ENCODE measurements around the gene CAPN5. TPM values are rescaled to one million over a fixed set of nuclear protein-coding genes. Genes with fewer than 3 reads are reported as not detected.

CAPN5 gene
- polyA plus RNA-seq, 3 donors: 0.28 to 0.83 (median 0.62) TPM

GRCh38 chr11:77170107-77170506, 103.3 kb downstream of the CAPN5 start:
- Histone ChIP-seq H3K79me2 (ENCODE audit: insufficient read depth, low read length) (no peaks in the 10 kb centered on the region), H3K27ac (ENCODE audit: low read depth in 1 of 2, low read length in 2 of 2) (no peak overlapping the region), H2AFZ (ENCODE audit: insufficient read depth, low read depth, low read length, poor library complexity, severe bottlenecking) (no peak overlapping the region), H3K36me3 (replicated peaks in 1 of 2; ENCODE audit: control insufficient read depth in 1 of 2, insufficient read depth in 2 of 2, low read length in 2 of 2) (no peaks in the 10 kb centered on the region), H3K4me2 (replicated peaks; ENCODE audit: extremely low read depth, low read length, poor library complexity, severe bottlenecking) (no peak overlapping the region), H3K4me3 (replicated peaks in 1 of 3; ENCODE audit: low read depth in 2 of 3, low read length in 3 of 3) (no peak overlapping the region), H3K9ac (ENCODE audit: insufficient read depth, low read length, poor library complexity, severe bottlenecking) (no peak overlapping the region), H3K4me1 (ENCODE audit: control insufficient read depth in 1 of 2, insufficient read depth in 2 of 2, low read length in 2 of 2) (peaks cover 20 to 22% of the 10 kb centered on the region in 2 donors), H3K9me3 (replicated peaks in 1 of 2; ENCODE audit: control insufficient read depth in 1 of 2, insufficient read depth in 1 of 2, low read length in 2 of 2) (no peaks in the 10 kb centered on the region), H4K20me1 (ENCODE audit: insufficient read depth, low read length) (no peaks in the 10 kb centered on the region), H3K27me3 (ENCODE audit: control insufficient read depth in 2 of 2, insufficient read depth in 2 of 2, low read length in 2 of 2) (no peaks in the 10 kb centered on the region)
- H3K4me1 Mint-ChIP-seq: peaks cover 21% of the 10 kb centered on the region
- intact Hi-C loops (cut with micrococcal nuclease): no loop called here
- no peaks in the 10 kb centered on the region for H3K36me3 Mint-ChIP-seq
- H3K9me3 Mint-ChIP-seq: peaks cover 0 to 1% (median 0%) of the 10 kb centered on the region in 7 donors
- H3K27me3 Mint-ChIP-seq (ENCODE audit: low read depth in 3 of 3): peaks cover 3 to 7% (median 7%) of the 10 kb centered on the region in 3 donors
- TF ChIP-seq, protein P1, sequence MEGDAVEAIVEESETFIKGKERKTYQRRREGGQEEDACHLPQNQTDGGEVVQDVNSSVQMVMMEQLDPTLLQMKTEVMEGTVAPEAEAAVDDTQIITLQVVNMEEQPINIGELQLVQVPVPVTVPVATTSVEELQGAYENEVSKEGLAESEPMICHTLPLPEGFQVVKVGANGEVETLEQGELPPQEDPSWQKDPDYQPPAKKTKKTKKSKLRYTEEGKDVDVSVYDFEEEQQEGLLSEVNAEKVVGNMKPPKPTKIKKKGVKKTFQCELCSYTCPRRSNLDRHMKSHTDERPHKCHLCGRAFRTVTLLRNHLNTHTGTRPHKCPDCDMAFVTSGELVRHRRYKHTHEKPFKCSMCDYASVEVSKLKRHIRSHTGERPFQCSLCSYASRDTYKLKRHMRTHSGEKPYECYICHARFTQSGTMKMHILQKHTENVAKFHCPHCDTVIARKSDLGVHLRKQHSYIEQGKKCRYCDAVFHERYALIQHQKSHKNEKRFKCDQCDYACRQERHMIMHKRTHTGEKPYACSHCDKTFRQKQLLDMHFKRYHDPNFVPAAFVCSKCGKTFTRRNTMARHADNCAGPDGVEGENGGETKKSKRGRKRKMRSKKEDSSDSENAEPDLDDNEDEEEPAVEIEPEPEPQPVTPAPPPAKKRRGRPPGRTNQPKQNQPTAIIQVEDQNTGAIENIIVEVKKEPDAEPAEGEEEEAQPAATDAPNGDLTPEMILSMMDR (IDR thresholded peaks at IDR 0.05): no peak
- H3K4me3 Mint-ChIP-seq: no peak overlapping the region
- H3K27ac Mint-ChIP-seq: no peak overlapping the region
- WGBS (ENCODE audit: insufficient coverage): 97% methylated on average over 5 of the region's 5 CpGs
- DNase-seq: no peak

DNA sequence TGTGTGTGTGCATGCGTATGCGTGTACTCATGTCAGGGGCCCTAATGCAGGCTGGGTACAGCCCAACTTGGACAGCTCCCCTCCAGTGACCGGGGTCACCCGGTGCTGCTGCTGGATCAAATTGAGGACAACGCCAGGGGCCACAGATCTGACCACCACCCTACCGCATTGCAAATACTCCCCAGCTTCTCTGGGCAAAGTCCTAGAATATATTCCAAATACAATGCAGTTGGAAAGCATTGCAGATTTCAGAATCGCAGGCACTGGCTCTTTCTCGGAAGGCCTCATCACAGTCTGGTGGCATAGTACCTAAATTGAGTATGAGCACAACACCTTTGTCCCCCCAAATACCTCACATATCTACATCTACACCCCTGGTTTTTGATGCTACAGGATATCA, 104.5 kb downstream of the CAPN5 start:
- H3K4me3 Mint-ChIP-seq: no peak overlapping the region
- peaks cover 0 to 1% (median 0%) of the 10 kb centered on the region in 7 donors for H3K9me3 Mint-ChIP-seq
- TF ChIP-seq, protein P1 (IDR thresholded peaks at IDR 0.05): no peak
- no peak overlapping the region for H3K27ac Mint-ChIP-seq
- H3K36me3 Mint-ChIP-seq: no peaks in the 10 kb centered on the region
- WGBS (ENCODE audit: insufficient coverage): 99% methylated on average over 6 of the region's 8 CpGs
- no peak for DNase-seq
- H3K4me3 ChIP-seq (replicated peaks in 1 of 3; ENCODE audit: low read depth in 2 of 3, low read length in 3 of 3): no peak overlapping the region
- no peak overlapping the region for H3K9ac ChIP-seq (ENCODE audit: insufficient read depth, low read length, poor library complexity, severe bottlenecking)
- no peak overlapping the region for H3K4me2 ChIP-seq (replicated peaks; ENCODE audit: extremely low read depth, low read length, poor library complexity, severe bottlenecking)
- no peaks in the 10 kb centered on the region for H4K20me1 ChIP-seq (ENCODE audit: insufficient read depth, low read length)
- H3K9me3 ChIP-seq (replicated peaks in 1 of 2; ENCODE audit: control insufficient read depth in 1 of 2, insufficient read depth in 1 of 2, low read length in 2 of 2): no peaks in the 10 kb centered on the region
- H3K4me1 ChIP-seq (ENCODE audit: control insufficient read depth in 1 of 2, insufficient read depth in 2 of 2, low read length in 2 of 2): peaks cover 32 to 33% of the 10 kb centered on the region in 2 donors
- no peak overlapping the region for H3K27ac ChIP-seq (ENCODE audit: low read depth in 1 of 2, low read length in 2 of 2)
- intact Hi-C loops (cut with micrococcal nuclease): no loop called here
- H2AFZ ChIP-seq (ENCODE audit: insufficient read depth, low read depth, low read length, poor library complexity, severe bottlenecking): no peak overlapping the region
- H3K27me3 Mint-ChIP-seq (ENCODE audit: low read depth in 3 of 3): peaks cover 2 to 7% (median 7%) of the 10 kb centered on the region in 3 donors
- H3K27me3 ChIP-seq (ENCODE audit: control insufficient read depth in 2 of 2, insufficient read depth in 2 of 2, low read length in 2 of 2): no peaks in the 10 kb centered on the region
- H3K79me2 ChIP-seq (ENCODE audit: insufficient read depth, low read length): no peaks in the 10 kb centered on the region
- no peaks in the 10 kb centered on the region for H3K36me3 ChIP-seq (replicated peaks in 1 of 2; ENCODE audit: control insufficient read depth in 1 of 2, insufficient read depth in 2 of 2, low read length in 2 of 2)
- H3K4me1 Mint-ChIP-seq: peaks cover 33% of the 10 kb centered on the region
